ENCODE measurements around the gene TYSND1. TPM values are rescaled to one million over a fixed set of nuclear protein-coding genes. Genes with fewer than 3 reads are reported as not detected.

Gene TYSND1
- total RNA-seq, 1 experiment from 2014 or later, result 13.6 TPM

GRCh38 chr10:70137927-70138883 is 8.3 kb downstream of the TYSND1 start:
- BruUV-seq (replicated peaks), result no TSS peak
- no peaks in the 10 kb centered on the region for H4K20me1 ChIP-seq (ENCODE audit: insufficient read depth)
- peak overlapping the region; percentile 38 for H3K4me2 ChIP-seq (ENCODE audit: low read length)
- DNase-seq (ENCODE audit: low read depth, low spot score) (no peak), ATAC-seq (peak; percentile 25; the same call in 1 of the 2 replicates)
- peak overlapping the region; percentile 6; the same call in 1 of the 2 replicates for H3K9ac ChIP-seq (ENCODE audit: low read length)
- H3K27me3 ChIP-seq (ENCODE audit: insufficient read depth, low read length), result no peaks in the 10 kb centered on the region
- TF ChIP-seq POLR2A (IDR thresholded peaks at IDR 0.05; ENCODE audit: borderline replicate concordance, extremely low read depth, insufficient read depth, insufficient read length) (no peak), ZFX (IDR thresholded peaks at IDR 0.05) (0 out of 2 replicates have a peak, but pooled peaks have one; percentile 16)
- H3K9me2 ChIP-seq (ENCODE audit: insufficient read depth), result no peaks in the 10 kb centered on the region
- H2AFZ ChIP-seq (ENCODE audit: low read depth, low read length, poor library complexity, severe bottlenecking), result no peak overlapping the region
- intact Hi-C loops (cut with micrococcal nuclease), result no loop called here
- H3K36me3 ChIP-seq (ENCODE audit: control insufficient read depth in 1 of 2, insufficient read depth in 2 of 2, low read length in 2 of 2), result no peaks in the 10 kb centered on the region
- RAD21 ChIA-PET (ENCODE audit: low non-redundant PET in 1 of 2, low total read pairs in 2 of 2, uncharacterized antibody in 2 of 2, unreplicated experiment in 2 of 2), result no interaction called here
- no peaks in the 10 kb centered on the region for H3K79me2 ChIP-seq (ENCODE audit: insufficient read depth, low read length)
- H3K4me1 ChIP-seq (ENCODE audit: control insufficient read depth in 1 of 2, insufficient read depth in 2 of 2, low read length in 2 of 2), result peaks cover 12 to 32% of the 10 kb centered on the region in 2 experiments
- H3K4me3 ChIP-seq (replicated peaks in 1 of 2; ENCODE audit: low read depth in 1 of 2, low read length in 2 of 2), result no peak overlapping the region
- CTCF ChIA-PET, result interaction anchor here (0.6 to 3.6 kb wide), 3 partner anchors 8 to 131 kb away, joined by 3 to 23 read pairs (median 3); partner anchors contain the start of gene TYSND1
- POLR2A ChIA-PET, result interaction anchor here (0.7 kb wide), 1 partner anchor 8 kb away, joined by 3 read pairs; the partner anchor contains the start of gene TYSND1
- no peak overlapping the region for H3K27ac ChIP-seq (ENCODE audit: low read depth, low read length)
- H3K9me3 ChIP-seq (ENCODE audit: control insufficient read depth in 1 of 2, insufficient read depth in 1 of 2, low read depth in 1 of 2, low read length in 2 of 2), result no peaks in the 10 kb centered on the region

GRCh38 chr10:70137135-70137534 is 9.4 kb downstream of the TYSND1 start:
- no peak overlapping the region for H3K9ac ChIP-seq (ENCODE audit: low read length)
- no TSS peak for BruUV-seq (replicated peaks)
- POLR2A ChIA-PET, result interaction anchor here (0.7 kb wide), 1 partner anchor 9 kb away, joined by 3 read pairs; the partner anchor contains the start of gene TYSND1
- no peak for TF ChIP-seq ELF1 (IDR thresholded peaks at IDR 0.05; ENCODE audit: borderline replicate concordance, low read depth)
- TF ChIP-seq EZH2 (IDR thresholded peaks at IDR 0.05), result no peak
- no peak for TF ChIP-seq ZFX (IDR thresholded peaks at IDR 0.05)
- TF ChIP-seq ATF3 (IDR thresholded peaks at IDR 0.05), result no peak
- no peak for TF ChIP-seq ZBTB33 (IDR thresholded peaks at IDR 0.05; ENCODE audit: extremely low read depth, insufficient replicate concordance, low read length)
- no peak for TF ChIP-seq FOSL1 (IDR thresholded peaks at IDR 0.05; ENCODE audit: low read depth)
- TF ChIP-seq MAX (IDR thresholded peaks at IDR 0.05), result no peak
- no peak for TF ChIP-seq TCF7L2 (IDR thresholded peaks at IDR 0.05; ENCODE audit: borderline replicate concordance, extremely low read depth, insufficient read depth, insufficient read length)
- no peak for TF ChIP-seq CTCF (IDR thresholded peaks at IDR 0.05 in 2 of 3, conservative IDR thresholded peaks at IDR 0.05 in 1 of 3; ENCODE audit: borderline replicate concordance in 1 of 3, insufficient read depth in 1 of 3, low read depth in 2 of 3, low read length in 2 of 3)
- TF ChIP-seq POLR2A (IDR thresholded peaks at IDR 0.05; ENCODE audit: borderline replicate concordance, extremely low read depth, insufficient read depth, insufficient read length), result no peak
- no peak for TF ChIP-seq ZNF274 (IDR thresholded peaks at IDR 0.05; ENCODE audit: low read depth, low read length)

More at GRCh38 chr10:70137135-70137534, 9.4 kb downstream of the TYSND1 start:
- no peak overlapping the region for H3K4me3 ChIP-seq (replicated peaks in 1 of 2; ENCODE audit: low read depth in 1 of 2, low read length in 2 of 2)
- no peaks in the 10 kb centered on the region for H4K20me1 ChIP-seq (ENCODE audit: insufficient read depth)
- ChIA-PET RAD21 (ENCODE audit: low non-redundant PET in 1 of 2, low total read pairs in 2 of 2, uncharacterized antibody in 2 of 2, unreplicated experiment in 2 of 2) (no interaction called here), CTCF (interaction anchor here (3.6 kb wide), 1 partner anchor 9 kb away, joined by 23 read pairs; the partner anchor contains the start of gene TYSND1)
- no peaks in the 10 kb centered on the region for H3K27me3 ChIP-seq (ENCODE audit: insufficient read depth, low read length)
- peaks cover 15 to 37% of the 10 kb centered on the region in 2 experiments for H3K4me1 ChIP-seq (ENCODE audit: control insufficient read depth in 1 of 2, insufficient read depth in 2 of 2, low read length in 2 of 2)
- DNase-seq (ENCODE audit: low read depth, low spot score), result no peak
- ATAC-seq, result no peak
- H3K36me3 ChIP-seq (ENCODE audit: control insufficient read depth in 1 of 2, insufficient read depth in 2 of 2, low read length in 2 of 2), result no peaks in the 10 kb centered on the region
- no peaks in the 10 kb centered on the region for H3K9me2 ChIP-seq (ENCODE audit: insufficient read depth)
- H3K4me2 ChIP-seq (ENCODE audit: low read length), result no peak overlapping the region
- H3K27ac ChIP-seq (ENCODE audit: low read depth, low read length), result no peak overlapping the region
- no peaks in the 10 kb centered on the region for H3K9me3 ChIP-seq (ENCODE audit: control insufficient read depth in 1 of 2, insufficient read depth in 1 of 2, low read depth in 1 of 2, low read length in 2 of 2)
- H2AFZ ChIP-seq (ENCODE audit: low read depth, low read length, poor library complexity, severe bottlenecking), result no peak overlapping the region
- peaks cover 4% of the 10 kb centered on the region for H3K79me2 ChIP-seq (ENCODE audit: insufficient read depth, low read length)
- intact Hi-C loops (cut with micrococcal nuclease), result no loop called here

Measured in HCT116 (cell line).